A673 (cell line): ENCODE data around the gene ARHGAP26. TPM values are rescaled to one million over a fixed set of nuclear protein-coding genes. Genes with fewer than 3 reads are reported as not detected.

Source experiments
- BruUV-seq: library from RNA; stranded (reverse); fragments of 400-500 nt; replicated peaks from 2 replicates; lab custom pipeline; 2021; lab: Mats Ljungman, UMichigan
- CTCF ChIA-PET: fragments of 300-600 bp; sonication (Branson Sonifier 250); formaldehyde crosslinking; loops from one replicate; lab custom pipeline; 2022; ENCODE audit warnings: antibody characterized with exemption; lab: Charles Lee
- POLR2A ChIA-PET: fragments of 300-600 bp; sonication (Branson Sonifier 250); formaldehyde crosslinking; loops from one replicate; lab custom pipeline; 2022; ENCODE audit warnings: antibody characterized with exemption; ENCODE audit not compliant: low non-redundant PET; lab: Charles Lee
- DNase-seq: peaks from one replicate; pipeline ENCODE4 v3.0.0-alpha.2; 2015; ENCODE audit warnings: low spot score
- H3K27ac ChIP-seq: fragments of 200-600 bp; sonication (generic); 2 replicates; pipeline ENCODE4 v1.5.1; 2016; ENCODE audit warnings: mixed run types, low read depth, mild to moderate bottlenecking, mixed read lengths, antibody characterized with exemption, low read length; ENCODE audit not compliant: poor library complexity, severe bottlenecking
- H3K27me3 ChIP-seq: fragments of 200-600 bp; sonication (generic); replicated peaks from 2 replicates; pipeline ENCODE4 v1.6.1; 2017; ENCODE audit warnings: mixed run types, low read depth, mild to moderate bottlenecking, mixed read lengths, antibody characterized with exemption, low read length; ENCODE audit not compliant: insufficient read depth, poor library complexity
- H3K36me3 ChIP-seq: fragments of 200-600 bp; sonication (generic); 2 replicates; pipeline ENCODE4 v1.6.1; 2016; ENCODE audit warnings: mixed run types, mild to moderate bottlenecking, mixed read lengths, antibody characterized with exemption, low read length; ENCODE audit not compliant: insufficient read depth, poor library complexity, severe bottlenecking
- H3K4me1 ChIP-seq: fragments of 200-600 bp; sonication (generic); 2 replicates; pipeline ENCODE4 v1.6.1; 2017; ENCODE audit warnings: mixed run types, mild to moderate bottlenecking, mixed read lengths, antibody characterized with exemption, low read length; ENCODE audit not compliant: insufficient read depth, poor library complexity, severe bottlenecking
- H3K4me3 ChIP-seq: fragments of 200-600 bp; sonication (generic); 2 replicates; pipeline ENCODE4 v1.5.1; 2016; ENCODE audit warnings: low read depth, mixed run types, mild to moderate bottlenecking, mixed read lengths, low read length; ENCODE audit not compliant: poor library complexity, severe bottlenecking
- H3K9me3 ChIP-seq: fragments of 200-600 bp; sonication (generic); 2 replicates; pipeline ENCODE4 v1.6.1; 2016; ENCODE audit warnings: mixed run types, low read depth, mild to moderate bottlenecking, mixed read lengths, antibody characterized with exemption, low read length; ENCODE audit not compliant: poor library complexity, severe bottlenecking
- EZH2 ChIP-seq: fragments of 200-600 bp; sonication (generic); IDR thresholded peaks from 2 replicates; pipeline ENCODE4 v1.6.1; 2017; ENCODE audit warnings: borderline replicate concordance, low read depth, mild to moderate bottlenecking, mixed read lengths, antibody characterized with exemption, low read length; ENCODE audit not compliant: poor library complexity, severe bottlenecking
- intact Hi-C: fragments of 100-400 bp; cut with micrococcal nuclease; formaldehyde crosslinking; loops from one replicate; pipeline ENCODE4 v1.10.0; 2022; ENCODE audit not compliant: unreplicated experiment
- total RNA-seq: library from RNA; stranded (reverse); gene quantifications from 2 replicates; pipeline ENCODE4 v1.2.3, GENCODE V29; 2021
- TF ChIP-seq, protein P1 (sequence below): fragments of 300-800, 200-600 bp; sonication (generic); conservative IDR thresholded peaks from 2 replicates; pipeline ENCODE4 v1.5.1; 2017; ENCODE audit warnings: low read depth, mild to moderate bottlenecking, antibody characterized with exemption, low read length, moderate library complexity, mixed read lengths

The ARHGAP26 gene
- total RNA-seq, 1 experiment from 2014 or later = 25.5 TPM

DNA sequence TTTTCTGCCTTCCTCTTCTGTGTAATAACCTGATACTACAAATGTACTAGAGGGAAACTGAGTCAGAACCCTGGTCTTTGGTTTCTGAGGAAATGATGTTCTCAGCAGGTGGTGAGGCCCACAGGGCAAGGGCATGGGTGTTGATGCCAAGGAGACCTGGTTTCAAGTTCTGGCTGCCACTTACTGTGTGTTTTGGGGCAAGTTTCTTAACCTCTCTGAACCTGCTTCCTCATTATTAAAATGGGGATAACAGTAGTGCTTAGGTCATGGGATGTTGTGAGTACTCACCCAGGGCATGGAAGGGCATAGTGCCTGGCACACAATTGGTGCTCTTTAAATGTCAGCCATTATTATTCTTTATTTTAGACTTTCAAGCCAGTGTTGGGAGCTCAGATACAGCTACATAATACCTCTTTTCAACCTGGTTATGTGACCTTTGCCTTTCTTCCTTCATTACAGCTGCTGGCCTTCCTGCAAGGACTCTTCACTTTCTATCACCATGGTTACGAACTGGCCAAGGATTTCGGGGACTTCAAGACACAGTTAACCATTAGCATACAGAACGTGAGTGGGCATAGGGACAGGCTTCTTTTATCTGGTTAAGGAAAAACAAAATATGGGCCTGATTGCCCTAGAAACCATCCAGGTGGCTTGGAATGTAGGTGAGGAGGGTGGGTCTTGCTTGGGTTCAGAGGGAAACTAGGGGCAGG lies 131.5 kb downstream of the ARHGAP26 start:
- CTCF ChIA-PET = no interaction called here
- H3K4me3 ChIP-seq = no peak overlapping the region
- H3K9me3 ChIP-seq = no peaks in the 10 kb centered on the region
- no peaks in the 10 kb centered on the region for H3K36me3 ChIP-seq
- no peak for TF ChIP-seq EZH2
- TF ChIP-seq, protein P1, sequence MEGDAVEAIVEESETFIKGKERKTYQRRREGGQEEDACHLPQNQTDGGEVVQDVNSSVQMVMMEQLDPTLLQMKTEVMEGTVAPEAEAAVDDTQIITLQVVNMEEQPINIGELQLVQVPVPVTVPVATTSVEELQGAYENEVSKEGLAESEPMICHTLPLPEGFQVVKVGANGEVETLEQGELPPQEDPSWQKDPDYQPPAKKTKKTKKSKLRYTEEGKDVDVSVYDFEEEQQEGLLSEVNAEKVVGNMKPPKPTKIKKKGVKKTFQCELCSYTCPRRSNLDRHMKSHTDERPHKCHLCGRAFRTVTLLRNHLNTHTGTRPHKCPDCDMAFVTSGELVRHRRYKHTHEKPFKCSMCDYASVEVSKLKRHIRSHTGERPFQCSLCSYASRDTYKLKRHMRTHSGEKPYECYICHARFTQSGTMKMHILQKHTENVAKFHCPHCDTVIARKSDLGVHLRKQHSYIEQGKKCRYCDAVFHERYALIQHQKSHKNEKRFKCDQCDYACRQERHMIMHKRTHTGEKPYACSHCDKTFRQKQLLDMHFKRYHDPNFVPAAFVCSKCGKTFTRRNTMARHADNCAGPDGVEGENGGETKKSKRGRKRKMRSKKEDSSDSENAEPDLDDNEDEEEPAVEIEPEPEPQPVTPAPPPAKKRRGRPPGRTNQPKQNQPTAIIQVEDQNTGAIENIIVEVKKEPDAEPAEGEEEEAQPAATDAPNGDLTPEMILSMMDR = no peak
- DNase-seq = no peak
- H3K27ac ChIP-seq = no peak overlapping the region
- POLR2A ChIA-PET = no interaction called here
- H3K4me1 ChIP-seq = peaks cover 8% of the 10 kb centered on the region
- no TSS peak for BruUV-seq
- intact Hi-C loops = no loop called here
- H3K27me3 ChIP-seq = no peaks in the 10 kb centered on the region

DNA sequence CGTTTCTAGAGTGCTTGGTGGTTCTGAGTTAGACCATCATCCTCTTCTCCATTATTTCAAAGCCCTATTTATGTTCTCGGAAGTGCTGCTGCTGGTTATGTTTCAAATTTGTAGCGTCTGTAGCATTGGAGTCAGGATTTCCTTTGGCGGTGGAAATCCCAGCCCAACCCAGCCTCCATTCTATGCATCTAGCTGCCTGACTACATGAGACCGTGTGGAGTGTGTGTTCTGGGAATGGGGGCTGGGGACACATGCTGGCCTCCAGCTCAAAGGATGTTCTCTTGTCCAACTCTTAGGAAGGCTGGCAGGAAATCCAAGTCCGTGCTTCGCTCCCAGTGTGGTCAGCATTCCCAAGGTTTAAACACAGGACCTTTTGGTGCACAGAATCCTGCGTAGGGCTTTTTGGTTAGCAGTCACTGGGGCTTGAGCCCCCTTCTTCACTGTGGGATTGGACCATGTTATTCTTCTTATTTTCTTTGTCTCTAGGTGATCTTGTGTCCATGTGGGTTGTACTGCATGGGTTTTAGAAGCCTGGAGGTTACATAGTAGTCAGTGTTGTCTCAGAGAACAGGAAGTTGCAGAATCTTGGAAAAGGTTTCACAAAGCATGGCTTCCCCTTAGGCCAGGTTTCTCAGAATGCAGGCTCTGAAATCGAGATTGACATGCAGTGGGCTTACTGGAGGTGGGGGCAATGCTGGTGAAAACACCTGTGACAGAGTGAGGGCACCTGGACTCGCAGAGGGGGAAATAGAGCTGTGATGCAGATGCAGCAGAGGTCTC lies 132.2 kb downstream of the ARHGAP26 start:
- TF ChIP-seq, protein P1 = no peak
- no peak for TF ChIP-seq EZH2
- POLR2A ChIA-PET = no interaction called here
- intact Hi-C loops = no loop called here

DNA sequence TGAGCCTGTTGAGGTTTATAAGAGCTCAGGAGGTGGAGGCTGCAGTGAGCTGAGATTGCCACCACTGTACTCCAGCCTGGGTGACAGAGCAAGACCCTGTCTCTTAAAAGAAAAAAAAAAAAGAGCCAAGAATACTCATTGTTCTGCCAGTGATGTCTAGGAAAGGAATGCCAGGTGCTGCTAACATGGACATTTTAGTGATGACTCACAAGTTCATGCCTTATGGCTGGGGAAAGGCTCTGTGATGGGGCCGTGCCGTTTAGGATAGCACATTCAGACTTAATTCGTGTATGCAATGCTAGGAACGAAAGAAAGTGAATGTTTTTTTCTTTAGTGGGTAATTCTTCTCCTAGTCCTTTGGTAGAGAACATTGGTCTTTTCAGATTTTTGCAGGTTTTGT lies 134.2 kb downstream of the ARHGAP26 start:
- DNase-seq = no peak
- Histone ChIP-seq H3K4me3 (no peak overlapping the region), H3K4me1 (peaks cover 16% of the 10 kb centered on the region), H3K36me3 (peaks cover 3% of the 10 kb centered on the region), H3K27me3 (no peaks in the 10 kb centered on the region), H3K9me3 (no peaks in the 10 kb centered on the region), H3K27ac (no peak overlapping the region)
- BruUV-seq = no TSS peak
- TF ChIP-seq, protein P1 = no peak
- no peak for TF ChIP-seq EZH2
- intact Hi-C loops = no loop called here
- POLR2A ChIA-PET = no interaction called here
- CTCF ChIA-PET = no interaction called here

More for the DNA sequence above, 132.2 kb downstream of the ARHGAP26 start:
- Histone ChIP-seq H3K27ac (no peak overlapping the region), H3K4me3 (no peak overlapping the region), H3K36me3 (no peaks in the 10 kb centered on the region), H3K4me1 (peaks cover 10% of the 10 kb centered on the region), H3K9me3 (no peaks in the 10 kb centered on the region), H3K27me3 (no peaks in the 10 kb centered on the region)
- BruUV-seq = no TSS peak
- CTCF ChIA-PET = no interaction called here
- DNase-seq = no peak
